Erythroblast (primary cell): ENCODE results near the gene ULK4.

Source experiments
- GATA1 ChIP-seq: IDR thresholded peaks from 2 replicates; pipeline ENCODE4 v1.6.1; 2011; ENCODE audit warnings: low read depth, mild to moderate bottlenecking, control low read depth, low read length, moderate library complexity
- POLR2A ChIP-seq: IDR thresholded peaks from 2 replicates; pipeline ENCODE4 v1.6.1; 2011; ENCODE audit warnings: mild to moderate bottlenecking, low read length

DNA sequence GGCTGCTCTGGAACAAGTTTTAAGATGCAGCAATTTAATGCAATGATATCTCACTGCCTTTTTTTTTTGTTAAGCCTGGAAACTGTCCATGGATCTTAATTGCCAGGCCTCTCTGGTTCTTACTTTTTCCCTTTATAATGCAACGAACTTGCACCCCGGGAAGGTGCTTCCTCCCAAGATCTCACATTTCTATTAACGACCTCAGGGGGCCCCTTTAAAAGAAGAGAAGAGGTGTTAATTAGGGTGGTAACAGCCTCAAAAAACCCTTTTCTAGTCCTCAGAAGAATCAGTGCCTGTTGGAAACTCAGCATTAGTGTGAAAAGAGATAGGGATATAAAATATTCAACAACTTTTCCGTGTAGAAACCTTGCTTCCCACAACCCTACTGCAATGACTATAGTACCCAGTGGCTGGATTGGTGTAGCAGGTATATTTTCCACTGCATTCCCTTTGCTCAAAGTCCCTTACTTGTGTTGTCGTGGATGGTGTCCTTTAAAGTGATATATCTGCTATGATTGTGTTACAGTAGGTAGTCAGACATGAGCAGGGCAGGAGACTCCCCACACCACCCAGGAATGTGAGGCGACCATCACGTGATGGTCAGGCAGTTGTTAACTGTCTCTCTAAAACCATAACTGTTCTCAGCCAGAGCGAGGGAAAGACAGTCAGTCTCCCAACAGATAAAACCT lies 640.8 kb downstream of the ULK4 start:
- TF ChIP-seq POLR2A = no peak
- TF ChIP-seq GATA1 = no peak
